ENCODE data around the gene AGPAT1. TPM values are rescaled to one million over a fixed set of nuclear protein-coding genes. Genes with fewer than 3 reads are reported as not detected.

Gene AGPAT1
- total and polyA plus RNA-seq, 2 experiments from 2014 or later = 39.8 to 82.1 TPM

DNA sequence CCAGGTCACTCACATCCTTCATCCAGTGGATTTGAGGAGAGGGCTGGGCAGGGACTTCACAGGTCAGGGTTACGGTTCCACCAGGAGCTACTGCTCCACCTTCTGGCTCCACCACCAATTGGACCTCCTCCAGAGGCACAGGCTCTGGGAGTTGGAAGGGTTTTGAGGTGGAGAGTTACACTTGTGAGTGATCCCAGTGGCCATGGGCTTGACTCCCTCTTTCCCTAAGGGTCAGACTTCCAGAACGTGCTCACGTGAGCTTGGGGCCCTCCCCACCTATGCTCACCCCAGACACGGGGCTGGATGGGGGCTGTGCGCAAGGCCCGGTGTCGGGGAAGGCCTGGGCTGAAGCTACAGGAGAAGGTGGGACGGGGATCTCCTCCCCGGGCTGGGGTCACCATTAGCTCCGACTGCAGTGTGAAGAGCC is 6.7 kb upstream of the AGPAT1 start:
- H3K27ac Mint-ChIP-seq = no peak overlapping the region

More for the DNA sequence above, 6.7 kb upstream of the AGPAT1 start:
- peaks cover 9% of the 10 kb centered on the region; the same call in 1 of the 2 replicates for H3K4me1 ChIP-seq (ENCODE audit: insufficient read depth)
- H3F3A ChIP-seq (replicated peaks; ENCODE audit: low read depth) = peaks cover 13% of the 10 kb centered on the region
- no peaks in the 10 kb centered on the region for H3K9me2 ChIP-seq (ENCODE audit: insufficient read depth)
- H4K20me1 ChIP-seq (replicated peaks; ENCODE audit: insufficient read depth) = no peaks in the 10 kb centered on the region
- no peak for DNase-seq (ENCODE audit: low spot score)
- H3K9me3 Mint-ChIP-seq = no peaks in the 10 kb centered on the region
- peaks cover 19% of the 10 kb centered on the region for H3K27me3 Mint-ChIP-seq (ENCODE audit: insufficient read depth, low read depth, poor library complexity)
- no peak for ATAC-seq
- no peak overlapping the region for H3K27ac ChIP-seq (ENCODE audit: low read depth)
- H3K4me3 ChIP-seq = no peak overlapping the region
- H3K36me3 Mint-ChIP-seq (ENCODE audit: low read depth) = peaks cover 68% of the 10 kb centered on the region
- H3K4me1 Mint-ChIP-seq = peaks cover 36% of the 10 kb centered on the region
- peaks cover 13% of the 10 kb centered on the region for H3K79me2 ChIP-seq (replicated peaks; ENCODE audit: insufficient read depth)
- H2AFZ ChIP-seq = no peak overlapping the region
- H3K4me2 ChIP-seq = no peak overlapping the region
- no peak for TF ChIP-seq ZNF331 (CRISPR knock-in tag; IDR thresholded peaks at IDR 0.05; ENCODE audit: low read depth)
- no peak for TF ChIP-seq ZNF114 (CRISPR knock-in tag; IDR thresholded peaks at IDR 0.05)
- no peak for TF ChIP-seq EZH2phosphoT487 (IDR thresholded peaks at IDR 0.05; ENCODE audit: unreplicated experiment)
- TF ChIP-seq, protein P1, sequence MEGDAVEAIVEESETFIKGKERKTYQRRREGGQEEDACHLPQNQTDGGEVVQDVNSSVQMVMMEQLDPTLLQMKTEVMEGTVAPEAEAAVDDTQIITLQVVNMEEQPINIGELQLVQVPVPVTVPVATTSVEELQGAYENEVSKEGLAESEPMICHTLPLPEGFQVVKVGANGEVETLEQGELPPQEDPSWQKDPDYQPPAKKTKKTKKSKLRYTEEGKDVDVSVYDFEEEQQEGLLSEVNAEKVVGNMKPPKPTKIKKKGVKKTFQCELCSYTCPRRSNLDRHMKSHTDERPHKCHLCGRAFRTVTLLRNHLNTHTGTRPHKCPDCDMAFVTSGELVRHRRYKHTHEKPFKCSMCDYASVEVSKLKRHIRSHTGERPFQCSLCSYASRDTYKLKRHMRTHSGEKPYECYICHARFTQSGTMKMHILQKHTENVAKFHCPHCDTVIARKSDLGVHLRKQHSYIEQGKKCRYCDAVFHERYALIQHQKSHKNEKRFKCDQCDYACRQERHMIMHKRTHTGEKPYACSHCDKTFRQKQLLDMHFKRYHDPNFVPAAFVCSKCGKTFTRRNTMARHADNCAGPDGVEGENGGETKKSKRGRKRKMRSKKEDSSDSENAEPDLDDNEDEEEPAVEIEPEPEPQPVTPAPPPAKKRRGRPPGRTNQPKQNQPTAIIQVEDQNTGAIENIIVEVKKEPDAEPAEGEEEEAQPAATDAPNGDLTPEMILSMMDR (conservative IDR thresholded peaks at IDR 0.05; ENCODE audit: low read depth in 2 of 2) = no peak
- no peak for TF ChIP-seq CREB1 (CRISPR knock-in tag; IDR thresholded peaks at IDR 0.05; ENCODE audit: low read depth)
- no peak for TF ChIP-seq NANOG (IDR thresholded peaks at IDR 0.05; ENCODE audit: borderline replicate concordance)
- TF ChIP-seq, protein P2, sequence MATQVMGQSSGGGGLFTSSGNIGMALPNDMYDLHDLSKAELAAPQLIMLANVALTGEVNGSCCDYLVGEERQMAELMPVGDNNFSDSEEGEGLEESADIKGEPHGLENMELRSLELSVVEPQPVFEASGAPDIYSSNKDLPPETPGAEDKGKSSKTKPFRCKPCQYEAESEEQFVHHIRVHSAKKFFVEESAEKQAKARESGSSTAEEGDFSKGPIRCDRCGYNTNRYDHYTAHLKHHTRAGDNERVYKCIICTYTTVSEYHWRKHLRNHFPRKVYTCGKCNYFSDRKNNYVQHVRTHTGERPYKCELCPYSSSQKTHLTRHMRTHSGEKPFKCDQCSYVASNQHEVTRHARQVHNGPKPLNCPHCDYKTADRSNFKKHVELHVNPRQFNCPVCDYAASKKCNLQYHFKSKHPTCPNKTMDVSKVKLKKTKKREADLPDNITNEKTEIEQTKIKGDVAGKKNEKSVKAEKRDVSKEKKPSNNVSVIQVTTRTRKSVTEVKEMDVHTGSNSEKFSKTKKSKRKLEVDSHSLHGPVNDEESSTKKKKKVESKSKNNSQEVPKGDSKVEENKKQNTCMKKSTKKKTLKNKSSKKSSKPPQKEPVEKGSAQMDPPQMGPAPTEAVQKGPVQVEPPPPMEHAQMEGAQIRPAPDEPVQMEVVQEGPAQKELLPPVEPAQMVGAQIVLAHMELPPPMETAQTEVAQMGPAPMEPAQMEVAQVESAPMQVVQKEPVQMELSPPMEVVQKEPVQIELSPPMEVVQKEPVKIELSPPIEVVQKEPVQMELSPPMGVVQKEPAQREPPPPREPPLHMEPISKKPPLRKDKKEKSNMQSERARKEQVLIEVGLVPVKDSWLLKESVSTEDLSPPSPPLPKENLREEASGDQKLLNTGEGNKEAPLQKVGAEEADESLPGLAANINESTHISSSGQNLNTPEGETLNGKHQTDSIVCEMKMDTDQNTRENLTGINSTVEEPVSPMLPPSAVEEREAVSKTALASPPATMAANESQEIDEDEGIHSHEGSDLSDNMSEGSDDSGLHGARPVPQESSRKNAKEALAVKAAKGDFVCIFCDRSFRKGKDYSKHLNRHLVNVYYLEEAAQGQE (IDR thresholded peaks at IDR 0.05; ENCODE audit: unreplicated experiment) = no peak
- TF ChIP-seq POLR2AphosphoS5 (IDR thresholded peaks at IDR 0.05; ENCODE audit: low read depth) = no peak
- TF ChIP-seq JUNB (IDR thresholded peaks at IDR 0.05; ENCODE audit: unreplicated experiment) = no peak
- TF ChIP-seq, protein P3, sequence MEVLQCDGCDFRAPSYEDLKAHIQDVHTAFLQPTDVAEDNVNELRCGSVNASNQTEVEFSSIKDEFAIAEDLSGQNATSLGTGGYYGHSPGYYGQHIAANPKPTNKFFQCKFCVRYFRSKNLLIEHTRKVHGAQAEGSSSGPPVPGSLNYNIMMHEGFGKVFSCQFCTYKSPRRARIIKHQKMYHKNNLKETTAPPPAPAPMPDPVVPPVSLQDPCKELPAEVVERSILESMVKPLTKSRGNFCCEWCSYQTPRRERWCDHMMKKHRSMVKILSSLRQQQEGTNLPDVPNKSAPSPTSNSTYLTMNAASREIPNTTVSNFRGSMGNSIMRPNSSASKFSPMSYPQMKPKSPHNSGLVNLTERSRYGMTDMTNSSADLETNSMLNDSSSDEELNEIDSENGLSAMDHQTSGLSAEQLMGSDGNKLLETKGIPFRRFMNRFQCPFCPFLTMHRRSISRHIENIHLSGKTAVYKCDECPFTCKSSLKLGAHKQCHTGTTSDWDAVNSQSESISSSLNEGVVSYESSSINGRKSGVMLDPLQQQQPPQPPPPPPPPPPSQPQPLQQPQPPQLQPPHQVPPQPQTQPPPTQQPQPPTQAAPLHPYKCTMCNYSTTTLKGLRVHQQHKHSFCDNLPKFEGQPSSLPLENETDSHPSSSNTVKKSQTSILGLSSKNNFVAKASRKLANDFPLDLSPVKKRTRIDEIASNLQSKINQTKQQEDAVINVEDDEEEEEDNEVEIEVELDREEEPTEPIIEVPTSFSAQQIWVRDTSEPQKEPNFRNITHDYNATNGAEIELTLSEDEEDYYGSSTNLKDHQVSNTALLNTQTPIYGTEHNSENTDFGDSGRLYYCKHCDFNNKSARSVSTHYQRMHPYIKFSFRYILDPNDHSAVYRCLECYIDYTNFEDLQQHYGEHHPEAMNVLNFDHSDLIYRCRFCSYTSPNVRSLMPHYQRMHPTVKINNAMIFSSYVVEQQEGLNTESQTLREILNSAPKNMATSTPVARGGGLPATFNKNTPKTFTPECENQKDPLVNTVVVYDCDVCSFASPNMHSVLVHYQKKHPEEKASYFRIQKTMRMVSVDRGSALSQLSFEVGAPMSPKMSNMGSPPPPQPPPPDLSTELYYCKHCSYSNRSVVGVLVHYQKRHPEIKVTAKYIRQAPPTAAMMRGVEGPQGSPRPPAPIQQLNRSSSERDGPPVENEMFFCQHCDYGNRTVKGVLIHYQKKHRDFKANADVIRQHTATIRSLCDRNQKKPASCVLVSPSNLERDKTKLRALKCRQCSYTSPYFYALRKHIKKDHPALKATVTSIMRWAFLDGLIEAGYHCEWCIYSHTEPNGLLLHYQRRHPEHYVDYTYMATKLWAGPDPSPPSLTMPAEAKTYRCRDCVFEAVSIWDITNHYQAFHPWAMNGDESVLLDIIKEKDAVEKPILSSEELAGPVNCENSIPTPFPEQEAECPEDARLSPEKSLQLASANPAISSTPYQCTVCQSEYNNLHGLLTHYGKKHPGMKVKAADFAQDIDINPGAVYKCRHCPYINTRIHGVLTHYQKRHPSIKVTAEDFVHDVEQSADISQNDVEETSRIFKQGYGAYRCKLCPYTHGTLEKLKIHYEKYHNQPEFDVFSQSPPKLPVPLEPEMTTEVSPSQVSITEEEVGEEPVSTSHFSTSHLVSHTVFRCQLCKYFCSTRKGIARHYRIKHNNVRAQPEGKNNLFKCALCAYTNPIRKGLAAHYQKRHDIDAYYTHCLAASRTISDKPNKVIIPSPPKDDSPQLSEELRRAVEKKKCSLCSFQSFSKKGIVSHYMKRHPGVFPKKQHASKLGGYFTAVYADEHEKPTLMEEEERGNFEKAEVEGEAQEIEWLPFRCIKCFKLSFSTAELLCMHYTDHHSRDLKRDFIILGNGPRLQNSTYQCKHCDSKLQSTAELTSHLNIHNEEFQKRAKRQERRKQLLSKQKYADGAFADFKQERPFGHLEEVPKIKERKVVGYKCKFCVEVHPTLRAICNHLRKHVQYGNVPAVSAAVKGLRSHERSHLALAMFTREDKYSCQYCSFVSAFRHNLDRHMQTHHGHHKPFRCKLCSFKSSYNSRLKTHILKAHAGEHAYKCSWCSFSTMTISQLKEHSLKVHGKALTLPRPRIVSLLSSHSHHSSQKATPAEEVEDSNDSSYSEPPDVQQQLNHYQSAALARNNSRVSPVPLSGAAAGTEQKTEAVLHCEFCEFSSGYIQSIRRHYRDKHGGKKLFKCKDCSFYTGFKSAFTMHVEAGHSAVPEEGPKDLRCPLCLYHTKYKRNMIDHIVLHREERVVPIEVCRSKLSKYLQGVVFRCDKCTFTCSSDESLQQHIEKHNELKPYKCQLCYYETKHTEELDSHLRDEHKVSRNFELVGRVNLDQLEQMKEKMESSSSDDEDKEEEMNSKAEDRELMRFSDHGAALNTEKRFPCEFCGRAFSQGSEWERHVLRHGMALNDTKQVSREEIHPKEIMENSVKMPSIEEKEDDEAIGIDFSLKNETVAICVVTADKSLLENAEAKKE (CRISPR knock-in tag; IDR thresholded peaks at IDR 0.05) = no peak
- H3K27me3 ChIP-seq (ENCODE audit: insufficient read depth) = no peaks in the 10 kb centered on the region
- no peak overlapping the region for H3K4me3 Mint-ChIP-seq
- H3K36me3 ChIP-seq (ENCODE audit: insufficient read depth) = peaks cover 4% of the 10 kb centered on the region

Measured in GM23338 (cell line).